GM21619 (cell line): ENCODE results near the gene MYOM1.

Source experiments
- ATAC-seq: cut with Tn5 transposase; IDR thresholded peaks from one replicate; pipeline ENCODE4 v1.9.1; 2021; ENCODE audit not compliant: unreplicated experiment

MYOM1 gene

GRCh38 chr18:3153107-3153704, 66.6 kb downstream of the MYOM1 start:
- ATAC-seq = peak; percentile 82

- ATAC-seq = no peak
Observed at GRCh38 chr18:3152294-3152693, 67.5 kb downstream of the MYOM1 start.

GRCh38 chr18:3151399-3152264, 68.1 kb downstream of the MYOM1 start:
- ATAC-seq = no peak

- ATAC-seq = no peak
Observed at GRCh38 chr18:3150688-3151087, 69.1 kb downstream of the MYOM1 start.

- no peak for ATAC-seq
Observed at GRCh38 chr18:3150274-3150673, 69.5 kb downstream of the MYOM1 start.

- ATAC-seq = no peak
Observed at GRCh38 chr18:3148930-3149535, 70.7 kb downstream of the MYOM1 start.

- no peak for ATAC-seq
Observed at GRCh38 chr18:3147935-3148554, 71.7 kb downstream of the MYOM1 start.

- no peak for ATAC-seq
Observed at GRCh38 chr18:3140986-3141639, 78.7 kb downstream of the MYOM1 start.

GRCh38 chr18:3140342-3140741, 79.4 kb downstream of the MYOM1 start:
- ATAC-seq = no peak

- ATAC-seq = no peak
Observed at GRCh38 chr18:3139406-3139805, 80.4 kb downstream of the MYOM1 start.

GRCh38 chr18:3138274-3138975, 81.3 kb downstream of the MYOM1 start:
- no peak for ATAC-seq

GRCh38 chr18:3135536-3135935, 84.2 kb downstream of the MYOM1 start:
- no peak for ATAC-seq

GRCh38 chr18:3132700-3133099, 87.1 kb downstream of the MYOM1 start:
- ATAC-seq = no peak

GRCh38 chr18:3130344-3130743, 89.4 kb downstream of the MYOM1 start:
- ATAC-seq = no peak

GRCh38 chr18:3129053-3129864, 90.5 kb downstream of the MYOM1 start:
- peak; percentile 96 for ATAC-seq

GRCh38 chr18:3126457-3127097, 93.2 kb downstream of the MYOM1 start:
- ATAC-seq = no peak

GRCh38 chr18:3124822-3125221, 94.9 kb downstream of the MYOM1 start:
- no peak for ATAC-seq

GRCh38 chr18:3122851-3123250, 96.9 kb downstream of the MYOM1 start:
- no peak for ATAC-seq

- ATAC-seq = no peak
Observed at GRCh38 chr18:3121259-3121658, 98.5 kb downstream of the MYOM1 start.
